ENCODE data around the gene IQCK. TPM values are rescaled to one million over a fixed set of nuclear protein-coding genes. Genes with fewer than 3 reads are reported as not detected.
A peak's percentile ranks its signal among the peaks of the same experiment; 100 is the strongest.

IQCK gene, protein sequence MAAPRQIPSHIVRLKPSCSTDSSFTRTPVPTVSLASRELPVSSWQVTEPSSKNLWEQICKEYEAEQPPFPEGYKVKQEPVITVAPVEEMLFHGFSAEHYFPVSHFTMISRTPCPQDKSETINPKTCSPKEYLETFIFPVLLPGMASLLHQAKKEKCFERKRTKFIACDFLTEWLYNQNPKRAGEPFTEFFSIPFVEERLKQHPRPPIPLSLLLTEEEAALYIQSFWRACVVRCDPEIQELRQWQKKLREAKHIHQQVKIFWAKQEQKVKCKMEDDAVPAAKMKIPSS
- total RNA-seq (10 to 100 TPM in 3 of 9 donors, 1 to 10 TPM in 6; 5.7 to 17.4 (median 9.0) TPM), polyA plus RNA-seq (1 to 10 TPM; 5.6 to 9.6 TPM)
- long read RNA-seq, donor 1, partial matches to known transcripts = 1 of 8 reads
- long read RNA-seq, donor 1, other reads (novel, unspliced or antisense) = 7 of 8 reads
- long read RNA-seq, donor 2, partial matches to known transcripts = 19 of 28 reads
- long read RNA-seq, donor 2, other reads (novel, unspliced or antisense) = 8 of 28 reads
- long read RNA-seq, donor 3, partial matches to known transcripts = 8 of 13 reads
- long read RNA-seq, donor 3, other reads (novel, unspliced or antisense) = 5 of 13 reads

DNA sequence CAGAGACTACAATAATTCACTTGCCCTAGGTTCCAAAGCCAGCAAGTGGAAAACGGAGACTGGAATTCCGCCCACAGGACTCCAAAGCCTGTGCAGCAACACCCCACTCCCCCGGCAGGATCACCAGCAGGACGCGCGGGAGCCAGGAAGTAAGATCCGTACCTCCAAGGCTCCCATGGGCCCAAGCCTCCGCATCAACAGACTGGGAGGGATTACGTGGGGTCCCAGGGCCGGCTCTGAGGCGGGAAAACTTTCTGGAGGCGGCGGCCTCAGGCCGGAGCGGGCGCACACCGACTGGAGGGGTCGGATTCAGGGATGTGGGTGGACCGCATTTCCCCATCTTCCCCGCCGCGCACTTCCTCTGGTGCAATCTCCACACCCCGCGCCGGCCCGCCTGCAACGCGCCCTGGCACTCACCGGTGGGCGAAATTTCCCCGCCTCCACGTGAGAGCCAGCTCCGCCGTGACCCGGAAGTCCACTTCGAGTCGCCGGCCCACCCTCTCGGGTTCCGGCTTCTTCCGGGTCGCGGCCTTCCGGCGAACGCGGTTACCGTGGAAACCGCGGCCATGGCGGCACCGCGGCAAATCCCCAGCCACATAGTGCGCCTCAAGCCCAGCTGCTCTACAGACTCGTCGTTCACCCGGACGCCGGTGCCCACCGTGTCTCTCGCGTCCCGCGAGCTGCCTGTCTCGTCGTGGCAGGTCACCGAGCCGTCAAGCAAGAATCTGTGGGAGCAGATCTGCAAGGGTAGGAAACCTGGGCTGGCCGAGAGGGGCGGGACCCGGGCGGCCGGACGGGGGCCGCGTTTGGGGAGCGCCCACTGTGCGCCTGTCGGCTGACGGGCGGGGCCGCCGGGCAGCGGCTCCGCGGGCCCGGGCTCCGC is at the start of gene IQCK, which contains the start of gene KNOP1:
TSS of gene IQCK (plus strand) at position 531 of the 883 bp plus-strand sequence. CDS start at position 567, 36 bp downstream.
TSS of gene KNOP1 (minus strand) at position 487 of the 883 bp plus-strand sequence. CDS start 3,192 bp downstream, outside the sequence.
- peak within 1 kb of the TSS; percentile 67 to 99 (median 87) for H3K4me3 ChIP-seq
- H3K36me3 ChIP-seq = peaks cover 0 to 22% (median 15%) of the 10 kb centered on the region in 9 donors
- H3K27ac ChIP-seq = peak within 1 kb of the TSS in 11 of 12 donors; percentile 75 to 94 (median 85)
- WGBS, 4 donors = 0 to 1% (median 0%) methylated on average over 32 to 88 of the region's 88 CpGs
- ATAC-seq = peak; percentile 93 to 98 (median 98)
- H3K27me3 ChIP-seq = no peaks in the 10 kb centered on the region
- DNase-seq = peak; percentile 92 to 94 (median 93)
- no peaks in the 10 kb centered on the region for H3K9me3 ChIP-seq
- H3K4me1 ChIP-seq = peaks cover 0 to 44% (median 35%) of the 10 kb centered on the region in 12 donors
- intact Hi-C loops (cut with DNase I) = loop anchor here in 9 of 10 donors (2.0 to 10.0 kb wide), 8 partner anchors 34 to 167 kb away; partner anchors contain the start of genes GPRC5B (in 6 of the 9) and VPS35L (in 1 of the 9)
- TF ChIP-seq POLR2A (IDR thresholded peaks at IDR 0.05) = peak in 1 of 2 donors; percentile 67
- TF ChIP-seq, protein P1, sequence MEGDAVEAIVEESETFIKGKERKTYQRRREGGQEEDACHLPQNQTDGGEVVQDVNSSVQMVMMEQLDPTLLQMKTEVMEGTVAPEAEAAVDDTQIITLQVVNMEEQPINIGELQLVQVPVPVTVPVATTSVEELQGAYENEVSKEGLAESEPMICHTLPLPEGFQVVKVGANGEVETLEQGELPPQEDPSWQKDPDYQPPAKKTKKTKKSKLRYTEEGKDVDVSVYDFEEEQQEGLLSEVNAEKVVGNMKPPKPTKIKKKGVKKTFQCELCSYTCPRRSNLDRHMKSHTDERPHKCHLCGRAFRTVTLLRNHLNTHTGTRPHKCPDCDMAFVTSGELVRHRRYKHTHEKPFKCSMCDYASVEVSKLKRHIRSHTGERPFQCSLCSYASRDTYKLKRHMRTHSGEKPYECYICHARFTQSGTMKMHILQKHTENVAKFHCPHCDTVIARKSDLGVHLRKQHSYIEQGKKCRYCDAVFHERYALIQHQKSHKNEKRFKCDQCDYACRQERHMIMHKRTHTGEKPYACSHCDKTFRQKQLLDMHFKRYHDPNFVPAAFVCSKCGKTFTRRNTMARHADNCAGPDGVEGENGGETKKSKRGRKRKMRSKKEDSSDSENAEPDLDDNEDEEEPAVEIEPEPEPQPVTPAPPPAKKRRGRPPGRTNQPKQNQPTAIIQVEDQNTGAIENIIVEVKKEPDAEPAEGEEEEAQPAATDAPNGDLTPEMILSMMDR (IDR thresholded peaks at IDR 0.05) = peak in 2 of 12 donors; percentile 18 to 19

DNA sequence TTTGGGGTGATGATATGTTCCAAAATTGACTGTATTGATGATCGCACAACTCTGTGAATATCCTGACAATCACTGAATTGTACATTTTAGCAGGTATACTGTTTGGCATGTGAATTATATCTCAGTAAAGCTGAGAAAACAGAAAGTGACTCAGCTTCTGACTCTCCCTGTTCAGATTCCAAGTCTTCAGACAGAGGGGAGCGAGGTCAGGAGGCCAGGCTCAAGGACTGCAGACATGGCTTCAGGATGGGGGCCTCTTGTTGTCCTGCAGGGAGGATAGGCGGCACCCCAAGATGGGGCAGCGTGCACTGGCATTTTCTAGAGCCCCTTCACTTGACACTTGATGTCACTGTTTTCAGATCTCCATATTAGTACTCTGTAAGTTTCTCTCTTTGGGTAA is 45.7 kb upstream of the IQCK start:
- intact Hi-C loops (cut with DNase I) = no loop called here
- DNase-seq (no peak), ATAC-seq (no peak)
- TF ChIP-seq POLR2A (IDR thresholded peaks at IDR 0.05) = no peak
- TF ChIP-seq, protein P1 (IDR thresholded peaks at IDR 0.05) = no peak
- Histone ChIP-seq H3K36me3 (peaks cover 0 to 85% (median 43%) of the 10 kb centered on the region in 9 donors), H3K27me3 (no peaks in the 10 kb centered on the region), H3K4me1 (peaks cover 0 to 9% (median 0%) of the 10 kb centered on the region in 12 donors), H3K27ac (no peak overlapping the region), H3K9me3 (no peaks in the 10 kb centered on the region), H3K4me3 (no peak overlapping the region)
- 95 to 98% (median 97%) methylated on average over 4 of the region's 4 CpGs for WGBS, 4 donors

DNA sequence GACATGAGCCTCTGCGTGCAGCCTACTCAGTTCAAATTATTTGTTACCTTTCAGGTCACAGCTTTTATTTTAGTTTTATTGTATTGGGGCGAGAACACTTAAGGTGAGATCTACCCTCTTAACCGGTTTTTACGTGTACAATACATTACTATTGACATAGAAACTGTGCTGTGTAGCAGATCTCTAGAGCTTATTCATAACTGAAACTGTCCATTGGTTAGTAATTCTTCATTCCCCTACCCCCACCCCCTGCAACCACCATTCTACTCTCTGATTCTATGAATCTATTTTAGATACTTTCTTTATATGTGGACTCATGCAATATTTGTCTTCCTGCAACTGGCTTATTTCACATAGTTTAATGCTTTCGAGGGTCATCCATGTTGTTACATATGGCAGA is 43.6 kb upstream of the IQCK start:
- H3K4me1 ChIP-seq = peaks cover 0 to 8% (median 3%) of the 10 kb centered on the region in 12 donors
- H3K36me3 ChIP-seq = peaks cover 0 to 76% (median 34%) of the 10 kb centered on the region in 9 donors
- H3K4me3 ChIP-seq = no peak overlapping the region
- no peaks in the 10 kb centered on the region for H3K27me3 ChIP-seq
- intact Hi-C loops (cut with DNase I) = no loop called here
- DNase-seq = no peak
- 97 to 99% (median 98%) methylated on average over 5 of the region's 5 CpGs for WGBS, 4 donors
- TF ChIP-seq, protein P1 (IDR thresholded peaks at IDR 0.05) = no peak
- no peak for TF ChIP-seq POLR2A (IDR thresholded peaks at IDR 0.05)
- no peaks in the 10 kb centered on the region for H3K9me3 ChIP-seq
- no peak for ATAC-seq
- no peak overlapping the region for H3K27ac ChIP-seq

Measured in heart left ventricle (tissue), 16 donors.